Measurements from ENCODE around the gene ANGPTL4.
"Not testable (repeated sequence)": the region's sequence is repeated elsewhere in the genome, so short reads cannot be mapped to it uniquely, and the experiment has no call there.

The ANGPTL4 gene

DNA sequence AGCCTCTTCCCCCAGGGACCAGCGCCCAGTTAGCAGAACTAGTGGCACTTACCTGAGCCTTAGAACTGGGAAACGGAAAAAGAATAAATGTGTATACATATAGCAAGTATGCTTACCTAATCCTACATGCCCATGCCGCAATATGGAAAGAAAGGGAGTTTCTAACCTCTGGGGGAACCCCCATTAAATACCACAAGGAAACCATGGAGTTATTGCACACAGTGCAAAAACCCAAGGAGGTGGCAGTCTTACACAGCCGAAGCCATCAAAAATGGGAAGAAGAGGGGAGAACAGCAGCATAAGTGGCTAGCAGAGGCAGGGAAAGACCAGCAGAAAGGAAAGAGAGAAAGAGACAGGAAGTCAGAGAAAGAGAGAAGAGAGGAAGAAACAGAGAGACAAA, 20.6 kb downstream of the ANGPTL4 start:
- TF ChIP-seq POLR2AphosphoS5 (IDR thresholded peaks at IDR 0.05; ENCODE audit: low read depth): peak; percentile 38; the same call in 1 of the 2 replicates
- H3K4me3 ChIP-seq (replicated peaks; ENCODE audit: insufficient read depth, low read length); H3K27me3 ChIP-seq (ENCODE audit: insufficient read depth, poor library complexity, severe bottlenecking): not testable (repeated sequence)
- peak overlapping the region; percentile 59 for H3K27ac ChIP-seq (replicated peaks)
- peak; percentile 32 to 85 for DNase-seq (ENCODE audit: low read depth in 1 of 2, low spot score in 1 of 2)

DNA sequence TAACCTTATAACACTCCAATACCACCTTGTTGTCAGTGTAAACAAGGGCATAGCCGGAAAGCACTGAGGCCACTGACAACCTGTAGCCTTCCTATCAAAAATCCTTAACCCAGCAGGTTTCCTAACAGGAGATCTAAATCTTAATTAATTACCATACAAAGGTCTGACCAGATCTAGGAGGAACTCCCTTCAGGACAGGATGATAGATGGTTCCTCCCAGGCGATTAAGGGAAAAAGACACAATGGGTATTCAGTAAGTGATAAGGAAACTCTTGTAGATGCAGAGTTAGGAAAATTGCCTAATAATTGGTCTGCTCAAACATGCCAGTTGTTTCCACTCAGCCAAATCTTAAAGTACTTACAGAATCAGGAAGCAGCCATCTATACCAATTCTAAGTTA, 21.1 kb downstream of the ANGPTL4 start:
- peak overlapping the region; percentile 59 for H3K27ac ChIP-seq (replicated peaks)
- not testable (repeated sequence) for H3K27me3 ChIP-seq (ENCODE audit: insufficient read depth, poor library complexity, severe bottlenecking); H3K4me3 ChIP-seq (replicated peaks; ENCODE audit: insufficient read depth, low read length)
- DNase-seq (ENCODE audit: low read depth in 1 of 2, low spot score in 1 of 2): peak in 1 of 2 experiments; percentile 23

DNA sequence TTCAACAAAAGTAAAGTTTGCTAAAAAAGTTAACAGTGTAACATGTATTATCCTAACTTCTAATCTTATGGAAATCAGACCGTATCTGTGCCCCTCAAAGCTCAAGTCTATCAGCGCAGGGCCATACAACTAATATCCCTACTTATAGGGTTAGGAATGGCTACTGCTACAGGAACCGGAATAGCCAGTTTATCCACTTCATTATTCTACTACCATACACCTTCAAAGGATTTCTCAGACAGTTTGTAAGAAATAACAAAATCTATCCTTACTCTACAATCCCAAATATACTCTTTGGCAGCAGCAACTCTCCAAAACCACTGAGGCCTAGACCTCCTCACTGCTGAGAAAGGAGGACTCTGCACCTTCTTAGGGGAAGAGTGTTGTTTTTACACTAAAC, 21.6 kb downstream of the ANGPTL4 start:
- DNase-seq (ENCODE audit: low read depth in 1 of 2, low spot score in 1 of 2); H3K27me3 ChIP-seq (ENCODE audit: insufficient read depth, poor library complexity, severe bottlenecking); H3K4me3 ChIP-seq (replicated peaks; ENCODE audit: insufficient read depth, low read length): not testable (repeated sequence)
- H3K27ac ChIP-seq (replicated peaks): peak overlapping the region; percentile 59

DNA sequence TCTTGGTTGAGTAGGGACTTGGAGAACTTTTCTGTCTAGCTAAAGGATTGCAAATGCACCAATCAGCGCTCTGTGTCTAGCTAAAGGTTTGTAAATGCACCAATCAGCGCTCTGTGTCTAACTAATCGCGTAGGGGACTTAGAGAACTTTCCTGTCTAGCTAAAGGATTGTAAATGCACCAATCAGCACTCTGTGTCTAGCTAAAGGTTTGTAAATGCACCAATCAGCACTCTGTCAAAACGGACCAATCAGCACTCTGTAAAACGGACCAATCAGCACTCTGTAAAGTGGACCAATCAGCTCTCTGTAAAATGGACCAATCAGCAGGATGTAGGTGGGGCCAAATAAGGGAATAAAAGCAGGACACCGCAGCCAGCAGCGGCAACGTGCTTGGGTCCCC, 22.5 kb downstream of the ANGPTL4 start:
- H3K27me3 ChIP-seq (ENCODE audit: insufficient read depth, poor library complexity, severe bottlenecking); H3K27ac ChIP-seq (replicated peaks); DNase-seq (ENCODE audit: low read depth in 1 of 2, low spot score in 1 of 2); H3K4me3 ChIP-seq (replicated peaks; ENCODE audit: insufficient read depth, low read length): not testable (repeated sequence)

DNA sequence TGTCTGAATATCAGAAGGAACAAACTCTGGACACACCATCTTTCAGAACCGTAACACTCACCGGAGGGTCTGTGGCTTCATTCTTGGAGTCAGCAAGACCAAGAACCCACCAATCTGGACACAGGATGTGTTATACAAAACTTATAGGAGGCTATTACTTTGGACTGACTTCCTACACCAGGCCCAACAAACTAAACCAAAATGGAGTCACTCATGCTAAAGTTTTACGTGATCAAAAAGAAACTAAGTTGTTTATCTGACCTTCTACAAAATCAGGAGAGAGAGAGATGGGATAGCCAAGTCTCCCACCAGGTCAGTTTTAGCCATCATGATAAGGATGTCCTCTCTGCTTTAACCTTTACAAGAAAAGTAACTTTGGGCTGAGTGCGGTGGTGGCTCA, 23.0 kb downstream of the ANGPTL4 start:
- Histone ChIP-seq H3K27ac (replicated peaks) (no peak overlapping the region), H3K4me3 (replicated peaks; ENCODE audit: insufficient read depth, low read length) (no peak overlapping the region), H3K27me3 (ENCODE audit: insufficient read depth, poor library complexity, severe bottlenecking) (no peaks in the 10 kb centered on the region)
- TF ChIP-seq, protein P1, sequence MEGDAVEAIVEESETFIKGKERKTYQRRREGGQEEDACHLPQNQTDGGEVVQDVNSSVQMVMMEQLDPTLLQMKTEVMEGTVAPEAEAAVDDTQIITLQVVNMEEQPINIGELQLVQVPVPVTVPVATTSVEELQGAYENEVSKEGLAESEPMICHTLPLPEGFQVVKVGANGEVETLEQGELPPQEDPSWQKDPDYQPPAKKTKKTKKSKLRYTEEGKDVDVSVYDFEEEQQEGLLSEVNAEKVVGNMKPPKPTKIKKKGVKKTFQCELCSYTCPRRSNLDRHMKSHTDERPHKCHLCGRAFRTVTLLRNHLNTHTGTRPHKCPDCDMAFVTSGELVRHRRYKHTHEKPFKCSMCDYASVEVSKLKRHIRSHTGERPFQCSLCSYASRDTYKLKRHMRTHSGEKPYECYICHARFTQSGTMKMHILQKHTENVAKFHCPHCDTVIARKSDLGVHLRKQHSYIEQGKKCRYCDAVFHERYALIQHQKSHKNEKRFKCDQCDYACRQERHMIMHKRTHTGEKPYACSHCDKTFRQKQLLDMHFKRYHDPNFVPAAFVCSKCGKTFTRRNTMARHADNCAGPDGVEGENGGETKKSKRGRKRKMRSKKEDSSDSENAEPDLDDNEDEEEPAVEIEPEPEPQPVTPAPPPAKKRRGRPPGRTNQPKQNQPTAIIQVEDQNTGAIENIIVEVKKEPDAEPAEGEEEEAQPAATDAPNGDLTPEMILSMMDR (IDR thresholded peaks at IDR 0.05; ENCODE audit: insufficient read depth, low read length): no peak
- TF ChIP-seq GABPA (IDR thresholded peaks at IDR 0.05; ENCODE audit: low read depth): no peak
- no peak for TF ChIP-seq SPI1 (IDR thresholded peaks at IDR 0.05; ENCODE audit: borderline replicate concordance, low read depth)
- no peak for TF ChIP-seq POLR2AphosphoS5 (IDR thresholded peaks at IDR 0.05; ENCODE audit: low read depth)
- TF ChIP-seq, protein P2, sequence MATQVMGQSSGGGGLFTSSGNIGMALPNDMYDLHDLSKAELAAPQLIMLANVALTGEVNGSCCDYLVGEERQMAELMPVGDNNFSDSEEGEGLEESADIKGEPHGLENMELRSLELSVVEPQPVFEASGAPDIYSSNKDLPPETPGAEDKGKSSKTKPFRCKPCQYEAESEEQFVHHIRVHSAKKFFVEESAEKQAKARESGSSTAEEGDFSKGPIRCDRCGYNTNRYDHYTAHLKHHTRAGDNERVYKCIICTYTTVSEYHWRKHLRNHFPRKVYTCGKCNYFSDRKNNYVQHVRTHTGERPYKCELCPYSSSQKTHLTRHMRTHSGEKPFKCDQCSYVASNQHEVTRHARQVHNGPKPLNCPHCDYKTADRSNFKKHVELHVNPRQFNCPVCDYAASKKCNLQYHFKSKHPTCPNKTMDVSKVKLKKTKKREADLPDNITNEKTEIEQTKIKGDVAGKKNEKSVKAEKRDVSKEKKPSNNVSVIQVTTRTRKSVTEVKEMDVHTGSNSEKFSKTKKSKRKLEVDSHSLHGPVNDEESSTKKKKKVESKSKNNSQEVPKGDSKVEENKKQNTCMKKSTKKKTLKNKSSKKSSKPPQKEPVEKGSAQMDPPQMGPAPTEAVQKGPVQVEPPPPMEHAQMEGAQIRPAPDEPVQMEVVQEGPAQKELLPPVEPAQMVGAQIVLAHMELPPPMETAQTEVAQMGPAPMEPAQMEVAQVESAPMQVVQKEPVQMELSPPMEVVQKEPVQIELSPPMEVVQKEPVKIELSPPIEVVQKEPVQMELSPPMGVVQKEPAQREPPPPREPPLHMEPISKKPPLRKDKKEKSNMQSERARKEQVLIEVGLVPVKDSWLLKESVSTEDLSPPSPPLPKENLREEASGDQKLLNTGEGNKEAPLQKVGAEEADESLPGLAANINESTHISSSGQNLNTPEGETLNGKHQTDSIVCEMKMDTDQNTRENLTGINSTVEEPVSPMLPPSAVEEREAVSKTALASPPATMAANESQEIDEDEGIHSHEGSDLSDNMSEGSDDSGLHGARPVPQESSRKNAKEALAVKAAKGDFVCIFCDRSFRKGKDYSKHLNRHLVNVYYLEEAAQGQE (IDR thresholded peaks at IDR 0.05; ENCODE audit: insufficient replicate concordance, low read depth): no peak
- no peak for DNase-seq (ENCODE audit: low read depth in 1 of 2, low spot score in 1 of 2)

DNA sequence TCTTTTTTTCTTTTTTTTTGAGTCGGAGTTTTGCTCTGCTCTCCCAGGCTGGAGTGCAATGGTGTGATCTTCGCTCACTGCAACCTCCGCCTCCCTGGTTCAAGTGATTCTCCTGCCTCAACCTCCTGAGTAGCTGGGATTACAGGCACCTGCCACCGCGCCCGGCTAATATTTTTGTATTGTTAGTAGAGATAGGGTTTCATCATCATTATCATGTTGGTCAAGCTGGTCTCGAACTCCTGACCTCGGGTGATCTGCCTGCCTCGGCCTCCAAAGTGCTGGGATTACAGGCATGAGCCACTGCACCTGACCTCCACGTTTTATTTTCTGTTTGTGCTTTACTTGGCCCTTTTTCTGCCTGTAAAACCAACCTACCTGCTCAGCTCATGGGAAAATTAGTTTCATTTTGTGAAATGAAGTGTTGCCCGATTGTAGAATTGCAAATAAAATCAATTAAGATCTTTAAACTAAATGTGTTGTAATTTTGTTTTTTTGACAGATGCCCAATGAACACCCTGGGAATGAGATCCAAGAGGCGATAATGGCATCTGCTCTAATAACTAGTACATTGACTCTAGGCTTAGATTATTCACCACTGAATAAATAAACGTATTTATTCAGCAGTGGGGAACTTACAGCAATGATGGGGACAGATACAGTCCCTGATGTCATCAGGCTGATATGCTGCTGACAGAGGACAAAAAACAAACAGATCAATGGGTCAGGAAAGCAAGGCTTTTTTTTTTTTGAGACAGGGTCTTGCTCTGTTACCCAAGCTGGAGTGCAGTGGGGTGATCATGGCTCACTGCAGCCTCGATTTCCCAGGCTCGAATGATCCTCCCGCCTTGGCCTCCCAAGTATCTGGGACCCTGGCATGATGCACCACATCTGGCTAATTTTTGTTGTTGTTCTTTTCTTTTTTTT, 24.0 kb downstream of the ANGPTL4 start:
- DNase-seq (ENCODE audit: low read depth in 1 of 2, low spot score in 1 of 2): no peak
- Histone ChIP-seq H3K27me3 (ENCODE audit: insufficient read depth, poor library complexity, severe bottlenecking) (no peaks in the 10 kb centered on the region), H3K27ac (replicated peaks) (no peak overlapping the region), H3K4me3 (replicated peaks; ENCODE audit: insufficient read depth, low read length) (no peak overlapping the region)
- TF ChIP-seq POLR2AphosphoS5 (IDR thresholded peaks at IDR 0.05; ENCODE audit: low read depth) (no peak), SPI1 (IDR thresholded peaks at IDR 0.05; ENCODE audit: borderline replicate concordance, low read depth) (no peak), GABPA (IDR thresholded peaks at IDR 0.05; ENCODE audit: low read depth) (no peak)
- TF ChIP-seq, protein P1 (IDR thresholded peaks at IDR 0.05; ENCODE audit: insufficient read depth, low read length): no peak
- TF ChIP-seq, protein P2 (IDR thresholded peaks at IDR 0.05; ENCODE audit: insufficient replicate concordance, low read depth): no peak
